ENCODE data around the gene SETD3.

Gene SETD3

GRCh38 chr14:99378782-99379214, 101.9 kb downstream of the SETD3 start:
- Histone ChIP-seq H4K20me1 (ENCODE audit: insufficient read depth, low read length) (no peaks in the 10 kb centered on the region), H3K9ac (ENCODE audit: low read length) (no peak overlapping the region), H3K4me2 (ENCODE audit: low read length) (no peak overlapping the region), H3K27ac (ENCODE audit: low read length) (no peak overlapping the region), H3K27me3 (ENCODE audit: low read depth, low read length) (peaks cover 5% of the 10 kb centered on the region), H3K79me2 (ENCODE audit: low read length) (no peaks in the 10 kb centered on the region), H3K36me3 (replicated peaks; ENCODE audit: low read depth, low read length) (no peaks in the 10 kb centered on the region), H3K4me3 (ENCODE audit: low read length) (no peak overlapping the region), H3K9me3 (ENCODE audit: insufficient read depth, low read length) (no peaks in the 10 kb centered on the region), H3K4me1 (ENCODE audit: low read length) (no peaks in the 10 kb centered on the region), H2AFZ (ENCODE audit: low read depth, low read length) (no peak overlapping the region)
- no peak for TF ChIP-seq CTCF (IDR thresholded peaks at IDR 0.05; ENCODE audit: low read depth, low read length)

- Histone ChIP-seq H3K4me3 (ENCODE audit: low read length) (no peak overlapping the region), H3K79me2 (ENCODE audit: low read length) (no peaks in the 10 kb centered on the region), H3K4me2 (ENCODE audit: low read length) (no peak overlapping the region), H2AFZ (ENCODE audit: low read depth, low read length) (no peak overlapping the region), H3K9me3 (ENCODE audit: insufficient read depth, low read length) (no peaks in the 10 kb centered on the region), H3K27ac (ENCODE audit: low read length) (no peak overlapping the region), H3K4me1 (ENCODE audit: low read length) (no peaks in the 10 kb centered on the region), H4K20me1 (ENCODE audit: insufficient read depth, low read length) (no peaks in the 10 kb centered on the region), H3K9ac (ENCODE audit: low read length) (no peak overlapping the region), H3K36me3 (replicated peaks; ENCODE audit: low read depth, low read length) (no peaks in the 10 kb centered on the region), H3K27me3 (ENCODE audit: low read depth, low read length) (peaks cover 13% of the 10 kb centered on the region; the same call in 1 of the 2 replicates)
- no peak for TF ChIP-seq CTCF (IDR thresholded peaks at IDR 0.05; ENCODE audit: low read depth, low read length)
- no peak for TF ChIP-seq EZH2phosphoT487 (IDR thresholded peaks at IDR 0.05; ENCODE audit: low read depth)
Measured at GRCh38 chr14:99377951-99378350, 102.7 kb downstream of the SETD3 start.

- Histone ChIP-seq H2AFZ (ENCODE audit: low read depth, low read length) (no peak overlapping the region), H3K9ac (ENCODE audit: low read length) (no peak overlapping the region), H3K27ac (ENCODE audit: low read length) (no peak overlapping the region), H4K20me1 (ENCODE audit: insufficient read depth, low read length) (no peaks in the 10 kb centered on the region), H3K27me3 (ENCODE audit: low read depth, low read length) (peaks cover 19% of the 10 kb centered on the region; the same call in 1 of the 2 replicates), H3K79me2 (ENCODE audit: low read length) (no peaks in the 10 kb centered on the region), H3K4me2 (ENCODE audit: low read length) (no peak overlapping the region), H3K36me3 (replicated peaks; ENCODE audit: low read depth, low read length) (no peaks in the 10 kb centered on the region), H3K4me1 (ENCODE audit: low read length) (no peaks in the 10 kb centered on the region), H3K4me3 (ENCODE audit: low read length) (no peak overlapping the region), H3K9me3 (ENCODE audit: insufficient read depth, low read length) (no peaks in the 10 kb centered on the region)
- TF ChIP-seq CTCF (IDR thresholded peaks at IDR 0.05; ENCODE audit: low read depth, low read length): no peak
Measured at GRCh38 chr14:99374964-99375363, 105.7 kb downstream of the SETD3 start.

GRCh38 chr14:99363616-99364290, 116.9 kb downstream of the SETD3 start:
- Histone ChIP-seq H3K79me2 (ENCODE audit: low read length) (no peaks in the 10 kb centered on the region), H4K20me1 (ENCODE audit: insufficient read depth, low read length) (no peaks in the 10 kb centered on the region), H3K27ac (ENCODE audit: low read length) (no peak overlapping the region), H3K4me3 (ENCODE audit: low read length) (no peak overlapping the region), H3K36me3 (replicated peaks; ENCODE audit: low read depth, low read length) (no peaks in the 10 kb centered on the region), H3K27me3 (ENCODE audit: low read depth, low read length) (no peaks in the 10 kb centered on the region), H3K4me2 (ENCODE audit: low read length) (no peak overlapping the region), H3K4me1 (ENCODE audit: low read length) (no peaks in the 10 kb centered on the region), H3K9ac (ENCODE audit: low read length) (no peak overlapping the region), H3K9me3 (ENCODE audit: insufficient read depth, low read length) (no peaks in the 10 kb centered on the region), H2AFZ (ENCODE audit: low read depth, low read length) (no peak overlapping the region)
- TF ChIP-seq EZH2phosphoT487 (IDR thresholded peaks at IDR 0.05; ENCODE audit: low read depth): no peak
- TF ChIP-seq CTCF (IDR thresholded peaks at IDR 0.05; ENCODE audit: low read depth, low read length): no peak

Measured in OCI-LY3 (cell line).